ENCODE data around the gene PCDHA6.

DNA sequence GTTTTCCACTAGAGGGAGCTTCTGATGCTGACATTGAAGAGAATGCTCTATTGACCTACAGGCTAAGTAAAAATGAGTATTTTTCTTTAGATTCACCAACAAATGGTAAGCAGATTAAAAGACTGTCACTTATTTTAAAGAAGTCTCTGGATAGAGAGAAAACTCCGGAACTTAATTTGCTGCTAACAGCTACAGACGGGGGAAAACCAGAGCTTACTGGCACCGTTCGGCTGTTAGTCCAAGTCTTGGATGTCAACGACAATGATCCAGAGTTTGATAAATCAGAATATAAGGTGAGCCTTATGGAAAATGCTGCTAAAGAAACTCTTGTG lies 41.8 kb downstream of the PCDHA6 start:
- TF ChIP-seq EZH2 (IDR thresholded peaks at IDR 0.05; ENCODE audit: insufficient read depth, poor library complexity, severe bottlenecking) (no peak), EZH2phosphoT487 (IDR thresholded peaks at IDR 0.05; ENCODE audit: insufficient read depth, low read depth) (no peak)

All from GM23248 (cell line).